Measurements from ENCODE around the gene HS3ST3A1.
"Not testable (repeated sequence)": the region's sequence is repeated elsewhere in the genome, so short reads cannot be mapped to it uniquely, and the experiment has no call there.

Gene HS3ST3A1

GRCh38 chr17:13560935-13561334, 40.8 kb downstream of the HS3ST3A1 start:
- Histone ChIP-seq H3K9me3 (ENCODE audit: control insufficient read depth, low read length) (no peaks in the 10 kb centered on the region), H3K27ac (ENCODE audit: insufficient read depth, low read length, poor library complexity, severe bottlenecking) (no peak overlapping the region), H3K4me3 (ENCODE audit: insufficient read depth, low read depth, low read length, poor library complexity, severe bottlenecking) (no peak overlapping the region), H3K36me3 (ENCODE audit: control insufficient read depth, insufficient read depth, low read length) (no peaks in the 10 kb centered on the region), H3K27me3 (replicated peaks; ENCODE audit: control insufficient read depth, insufficient read depth, low read length, poor library complexity, severe bottlenecking) (no peaks in the 10 kb centered on the region), H3K4me1 (ENCODE audit: control insufficient read depth, insufficient read depth, low read length, poor library complexity, severe bottlenecking) (no peaks in the 10 kb centered on the region)
- DNase-seq = no peak

- no peak for DNase-seq
- Histone ChIP-seq H3K27me3 (replicated peaks; ENCODE audit: control insufficient read depth, insufficient read depth, low read length, poor library complexity, severe bottlenecking) (no peaks in the 10 kb centered on the region), H3K4me1 (ENCODE audit: control insufficient read depth, insufficient read depth, low read length, poor library complexity, severe bottlenecking) (no peaks in the 10 kb centered on the region), H3K4me3 (ENCODE audit: insufficient read depth, low read depth, low read length, poor library complexity, severe bottlenecking) (no peak overlapping the region), H3K27ac (ENCODE audit: insufficient read depth, low read length, poor library complexity, severe bottlenecking) (no peak overlapping the region), H3K36me3 (ENCODE audit: control insufficient read depth, insufficient read depth, low read length) (no peaks in the 10 kb centered on the region), H3K9me3 (ENCODE audit: control insufficient read depth, low read length) (no peaks in the 10 kb centered on the region)
Measured at GRCh38 chr17:13558588-13558987, 43.1 kb downstream of the HS3ST3A1 start.

DNA sequence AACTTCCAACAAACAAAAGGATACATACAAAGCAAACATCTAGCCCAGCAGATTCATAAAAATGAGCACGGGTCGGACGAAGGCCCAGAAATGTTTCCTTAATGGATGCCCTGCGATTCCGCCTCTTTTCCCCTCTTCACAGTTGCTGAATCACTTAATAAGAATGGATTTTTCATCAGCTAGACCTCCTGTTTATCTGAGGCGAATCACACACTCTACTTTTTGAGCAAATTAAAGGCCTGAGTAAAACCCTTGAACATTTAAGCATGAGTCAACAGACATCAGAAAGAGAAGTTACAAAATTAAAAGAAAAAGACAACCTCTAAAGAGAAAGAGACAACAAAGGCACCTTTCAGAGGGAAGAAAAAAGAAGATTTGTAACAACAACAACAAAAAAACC, 44.7 kb downstream of the HS3ST3A1 start:
- Histone ChIP-seq H3K36me3 (ENCODE audit: control insufficient read depth, insufficient read depth, low read length) (no peaks in the 10 kb centered on the region), H3K27me3 (replicated peaks; ENCODE audit: control insufficient read depth, insufficient read depth, low read length, poor library complexity, severe bottlenecking) (no peaks in the 10 kb centered on the region), H3K4me1 (ENCODE audit: control insufficient read depth, insufficient read depth, low read length, poor library complexity, severe bottlenecking) (no peaks in the 10 kb centered on the region), H3K9me3 (ENCODE audit: control insufficient read depth, low read length) (no peaks in the 10 kb centered on the region), H3K27ac (ENCODE audit: insufficient read depth, low read length, poor library complexity, severe bottlenecking) (no peak overlapping the region), H3K4me3 (ENCODE audit: insufficient read depth, low read depth, low read length, poor library complexity, severe bottlenecking) (no peak overlapping the region)
- no peak for DNase-seq

DNA sequence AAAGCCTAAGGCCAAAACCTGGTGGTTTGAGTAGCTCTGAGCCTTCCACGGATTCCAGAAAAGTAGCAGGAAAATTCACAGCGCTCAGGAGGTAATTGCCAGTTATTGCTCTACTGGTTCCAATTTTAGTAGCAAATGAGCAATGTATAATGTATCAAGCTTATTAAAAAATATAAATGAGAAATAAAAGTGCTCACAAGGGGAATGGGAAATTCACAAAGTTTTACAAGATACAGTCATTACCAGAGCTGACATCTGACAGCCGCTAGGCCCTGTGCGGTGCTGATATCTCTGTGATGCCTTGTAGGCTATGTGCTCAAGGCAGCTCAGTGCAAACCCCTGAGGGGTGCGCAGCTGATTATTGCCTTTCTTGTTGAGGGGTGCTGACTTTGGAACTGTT, 47.5 kb downstream of the HS3ST3A1 start:
- H3K4me3 ChIP-seq (ENCODE audit: insufficient read depth, low read depth, low read length, poor library complexity, severe bottlenecking) = no peak overlapping the region
- no peaks in the 10 kb centered on the region for H3K4me1 ChIP-seq (ENCODE audit: control insufficient read depth, insufficient read depth, low read length, poor library complexity, severe bottlenecking)
- no peaks in the 10 kb centered on the region for H3K9me3 ChIP-seq (ENCODE audit: control insufficient read depth, low read length)
- no peak for DNase-seq
- H3K36me3 ChIP-seq (ENCODE audit: control insufficient read depth, insufficient read depth, low read length) = no peaks in the 10 kb centered on the region
- no peak overlapping the region for H3K27ac ChIP-seq (ENCODE audit: insufficient read depth, low read length, poor library complexity, severe bottlenecking)
- H3K27me3 ChIP-seq (replicated peaks; ENCODE audit: control insufficient read depth, insufficient read depth, low read length, poor library complexity, severe bottlenecking) = no peaks in the 10 kb centered on the region

DNA sequence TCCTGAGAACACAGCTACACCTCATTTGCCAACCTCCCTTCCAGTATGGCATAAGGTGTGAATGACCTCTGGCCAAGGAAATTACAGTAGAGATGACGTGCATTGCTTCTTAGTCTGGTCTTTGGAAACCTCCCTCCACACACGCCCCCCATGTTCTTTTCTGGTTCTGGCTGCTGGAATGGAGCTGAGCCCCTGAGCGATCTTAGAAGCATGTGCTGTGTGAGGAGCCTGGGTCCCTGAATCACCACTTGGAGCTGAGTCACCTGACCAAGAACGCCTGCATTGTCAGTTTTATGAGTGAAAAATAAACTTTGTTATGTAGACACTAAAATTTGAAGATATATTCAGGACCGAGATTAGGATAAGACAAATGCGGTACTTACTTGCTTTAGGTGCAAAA, 51.4 kb downstream of the HS3ST3A1 start:
- Histone ChIP-seq H3K9me3 (ENCODE audit: control insufficient read depth, low read length) (no peaks in the 10 kb centered on the region), H3K4me3 (ENCODE audit: insufficient read depth, low read depth, low read length, poor library complexity, severe bottlenecking) (no peak overlapping the region), H3K4me1 (ENCODE audit: control insufficient read depth, insufficient read depth, low read length, poor library complexity, severe bottlenecking) (no peaks in the 10 kb centered on the region), H3K27ac (ENCODE audit: insufficient read depth, low read length, poor library complexity, severe bottlenecking) (no peak overlapping the region), H3K27me3 (replicated peaks; ENCODE audit: control insufficient read depth, insufficient read depth, low read length, poor library complexity, severe bottlenecking) (no peaks in the 10 kb centered on the region), H3K36me3 (ENCODE audit: control insufficient read depth, insufficient read depth, low read length) (no peaks in the 10 kb centered on the region)
- no peak for DNase-seq

DNA sequence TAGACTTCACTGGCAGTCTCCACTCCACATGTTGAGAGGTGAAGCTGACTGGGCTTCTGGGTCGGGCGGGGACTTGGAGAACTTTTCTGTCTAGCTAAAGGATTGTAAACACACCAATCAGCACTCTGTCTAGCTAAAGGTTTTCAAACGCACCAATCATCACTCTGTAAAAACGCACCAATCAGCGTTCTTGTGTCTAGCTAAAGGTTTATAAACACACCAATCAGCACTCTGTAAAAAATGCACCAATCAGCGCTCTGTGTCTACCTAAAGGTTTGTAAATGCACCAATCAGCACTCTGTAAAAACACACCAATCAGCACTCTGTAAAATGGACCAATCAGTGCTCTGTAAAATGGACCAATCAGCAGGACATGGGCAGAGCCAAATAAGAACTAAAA, 53.2 kb downstream of the HS3ST3A1 start:
- not testable (repeated sequence) for H3K27me3 ChIP-seq (replicated peaks; ENCODE audit: control insufficient read depth, insufficient read depth, low read length, poor library complexity, severe bottlenecking); H3K9me3 ChIP-seq (ENCODE audit: control insufficient read depth, low read length); H3K4me1 ChIP-seq (ENCODE audit: control insufficient read depth, insufficient read depth, low read length, poor library complexity, severe bottlenecking); H3K27ac ChIP-seq (ENCODE audit: insufficient read depth, low read length, poor library complexity, severe bottlenecking); H3K36me3 ChIP-seq (ENCODE audit: control insufficient read depth, insufficient read depth, low read length); H3K4me3 ChIP-seq (ENCODE audit: insufficient read depth, low read depth, low read length, poor library complexity, severe bottlenecking); DNase-seq

- no peak overlapping the region for H3K27ac ChIP-seq (ENCODE audit: insufficient read depth, low read length, poor library complexity, severe bottlenecking)
- no peaks in the 10 kb centered on the region for H3K9me3 ChIP-seq (ENCODE audit: control insufficient read depth, low read length)
- H3K4me1 ChIP-seq (ENCODE audit: control insufficient read depth, insufficient read depth, low read length, poor library complexity, severe bottlenecking) = no peaks in the 10 kb centered on the region
- no peaks in the 10 kb centered on the region for H3K27me3 ChIP-seq (replicated peaks; ENCODE audit: control insufficient read depth, insufficient read depth, low read length, poor library complexity, severe bottlenecking)
- H3K4me3 ChIP-seq (ENCODE audit: insufficient read depth, low read depth, low read length, poor library complexity, severe bottlenecking) = no peak overlapping the region
- no peaks in the 10 kb centered on the region for H3K36me3 ChIP-seq (ENCODE audit: control insufficient read depth, insufficient read depth, low read length)
- no peak for DNase-seq
Measured at GRCh38 chr17:13546851-13547250, 54.9 kb downstream of the HS3ST3A1 start.

DNA sequence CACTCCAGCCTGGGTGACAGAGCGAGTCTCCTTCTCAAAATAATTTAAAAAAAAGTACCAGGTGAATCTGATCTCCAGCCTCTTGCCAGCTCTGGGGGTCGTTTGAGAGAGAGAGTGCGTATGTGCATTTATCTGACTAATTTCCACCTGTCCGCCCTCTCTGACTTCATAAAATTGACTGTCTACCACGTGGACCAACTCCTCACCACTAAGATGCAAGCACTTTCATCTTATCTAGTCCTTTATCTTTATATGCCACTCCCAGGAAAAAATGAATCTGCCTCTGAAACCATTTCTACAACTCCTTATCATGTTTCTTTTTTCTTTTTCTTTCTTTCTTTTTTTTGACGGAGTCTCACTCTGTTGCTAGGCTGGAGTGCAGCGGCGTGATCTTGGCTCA, 55.8 kb downstream of the HS3ST3A1 start:
- Histone ChIP-seq H3K36me3 (ENCODE audit: control insufficient read depth, insufficient read depth, low read length) (no peaks in the 10 kb centered on the region), H3K9me3 (ENCODE audit: control insufficient read depth, low read length) (no peaks in the 10 kb centered on the region), H3K4me3 (ENCODE audit: insufficient read depth, low read depth, low read length, poor library complexity, severe bottlenecking) (no peak overlapping the region), H3K4me1 (ENCODE audit: control insufficient read depth, insufficient read depth, low read length, poor library complexity, severe bottlenecking) (no peaks in the 10 kb centered on the region), H3K27me3 (replicated peaks; ENCODE audit: control insufficient read depth, insufficient read depth, low read length, poor library complexity, severe bottlenecking) (no peaks in the 10 kb centered on the region), H3K27ac (ENCODE audit: insufficient read depth, low read length, poor library complexity, severe bottlenecking) (no peak overlapping the region)
- no peak for DNase-seq

DNA sequence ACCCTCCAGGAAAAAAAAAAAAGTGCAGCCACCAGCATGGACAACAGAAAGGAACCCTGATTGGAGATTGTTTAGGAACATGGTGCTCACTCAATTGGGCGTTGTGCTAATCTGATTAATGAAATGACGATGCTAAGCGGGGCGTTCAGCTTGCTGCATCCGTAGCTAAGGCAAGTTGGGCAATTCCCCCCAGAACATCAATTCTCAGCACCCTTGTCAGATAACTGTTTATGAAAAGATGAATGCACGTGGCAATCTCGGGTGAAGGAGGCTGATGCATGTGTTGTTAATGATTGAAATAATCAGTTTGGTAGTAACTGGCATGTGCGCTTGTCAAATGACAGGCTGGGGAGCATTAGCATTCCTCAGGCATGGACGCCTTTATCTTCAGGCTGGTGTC, 57.0 kb downstream of the HS3ST3A1 start:
- H3K9me3 ChIP-seq (ENCODE audit: control insufficient read depth, low read length) = no peaks in the 10 kb centered on the region
- no peaks in the 10 kb centered on the region for H3K27me3 ChIP-seq (replicated peaks; ENCODE audit: control insufficient read depth, insufficient read depth, low read length, poor library complexity, severe bottlenecking)
- H3K4me3 ChIP-seq (ENCODE audit: insufficient read depth, low read depth, low read length, poor library complexity, severe bottlenecking) = no peak overlapping the region
- no peaks in the 10 kb centered on the region for H3K36me3 ChIP-seq (ENCODE audit: control insufficient read depth, insufficient read depth, low read length)
- H3K4me1 ChIP-seq (ENCODE audit: control insufficient read depth, insufficient read depth, low read length, poor library complexity, severe bottlenecking) = no peaks in the 10 kb centered on the region
- no peak for DNase-seq
- H3K27ac ChIP-seq (ENCODE audit: insufficient read depth, low read length, poor library complexity, severe bottlenecking) = no peak overlapping the region

- Histone ChIP-seq H3K9me3 (ENCODE audit: control insufficient read depth, low read length) (no peaks in the 10 kb centered on the region), H3K36me3 (ENCODE audit: control insufficient read depth, insufficient read depth, low read length) (no peaks in the 10 kb centered on the region), H3K4me3 (ENCODE audit: insufficient read depth, low read depth, low read length, poor library complexity, severe bottlenecking) (no peak overlapping the region), H3K27me3 (replicated peaks; ENCODE audit: control insufficient read depth, insufficient read depth, low read length, poor library complexity, severe bottlenecking) (no peaks in the 10 kb centered on the region), H3K27ac (ENCODE audit: insufficient read depth, low read length, poor library complexity, severe bottlenecking) (no peak overlapping the region), H3K4me1 (ENCODE audit: control insufficient read depth, insufficient read depth, low read length, poor library complexity, severe bottlenecking) (no peaks in the 10 kb centered on the region)
- no peak for DNase-seq
Measured at GRCh38 chr17:13544292-13544691, 57.4 kb downstream of the HS3ST3A1 start.

DNA sequence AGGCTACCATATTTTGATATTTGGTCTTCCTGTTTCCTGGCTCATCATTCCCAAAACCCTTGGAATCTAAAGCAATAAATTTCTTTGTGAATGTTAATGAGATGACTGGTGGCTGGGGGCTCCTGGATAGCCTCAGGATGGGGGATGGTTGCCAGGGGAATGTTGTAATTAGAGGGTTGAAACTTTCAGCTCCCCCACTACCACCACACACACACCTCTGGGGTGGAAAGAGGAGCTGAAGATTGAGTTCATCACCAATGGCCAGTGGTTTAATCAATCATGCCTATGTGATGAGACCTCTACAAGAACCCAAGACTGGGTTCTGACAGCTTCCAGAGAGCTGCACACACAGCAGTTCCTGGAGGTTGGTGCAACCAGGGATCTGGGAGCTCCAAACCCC, 59.1 kb downstream of the HS3ST3A1 start:
- DNase-seq = no peak
- Histone ChIP-seq H3K36me3 (ENCODE audit: control insufficient read depth, insufficient read depth, low read length) (no peaks in the 10 kb centered on the region), H3K4me1 (ENCODE audit: control insufficient read depth, insufficient read depth, low read length, poor library complexity, severe bottlenecking) (no peaks in the 10 kb centered on the region), H3K27me3 (replicated peaks; ENCODE audit: control insufficient read depth, insufficient read depth, low read length, poor library complexity, severe bottlenecking) (no peaks in the 10 kb centered on the region), H3K9me3 (ENCODE audit: control insufficient read depth, low read length) (no peaks in the 10 kb centered on the region), H3K4me3 (ENCODE audit: insufficient read depth, low read depth, low read length, poor library complexity, severe bottlenecking) (no peak overlapping the region), H3K27ac (ENCODE audit: insufficient read depth, low read length, poor library complexity, severe bottlenecking) (no peak overlapping the region)

Data from effector memory CD4-positive, alpha-beta T cell (primary cell).